ENCODE data around the gene BBX. TPM values are rescaled to one million over a fixed set of nuclear protein-coding genes. Genes with fewer than 3 reads are reported as not detected.

The BBX gene
- total RNA-seq, 6 experiments from 2014 or later = 40.6 to 50.3 (median 46.4) TPM

Other genes starting within 250 kb of the BBX start
- not detected for gene CCDC54, start 145.5 kb upstream of the BBX start, total RNA-seq (2021; fragmentation: NEBNext Ultra II Directional; extraction: Animal tissue kit (Norgen Biotek cat#: 25700))

All from HFFc6 (cell line).